ENCODE results near the gene FREM2.

- TF ChIP-seq POLR2A (IDR thresholded peaks at IDR 0.05; ENCODE audit: low read length) (no peak), FOSL2 (IDR thresholded peaks at IDR 0.05) (no peak), FOSL2 (CRISPR knock-in tag; IDR thresholded peaks at IDR 0.05) (no peak), CTCF (IDR thresholded peaks at IDR 0.05) (no peak), SMC3 (IDR thresholded peaks at IDR 0.05) (no peak), NFE2L2 (conservative IDR thresholded peaks at IDR 0.05; ENCODE audit: low read length) (no peak), ELK1 (IDR thresholded peaks at IDR 0.05; ENCODE audit: low read depth, low read length) (no peak), CHD2 (IDR thresholded peaks at IDR 0.05; ENCODE audit: low read length, partially characterized antibody) (no peak), MAX (IDR thresholded peaks at IDR 0.05) (no peak)
Measured at GRCh38 chr13:38753878-38754277, 67.0 kb downstream of the FREM2 start.
